Measurements from ENCODE around the gene TMC8. TPM values are rescaled to one million over a fixed set of nuclear protein-coding genes. Genes with fewer than 3 reads are reported as not detected.
A peak's percentile ranks its signal among the peaks of the same experiment; 100 is the strongest.

The TMC8 gene
- total RNA-seq, 2 donors from 2014 or later: 1.0 to 2.6 TPM

DNA sequence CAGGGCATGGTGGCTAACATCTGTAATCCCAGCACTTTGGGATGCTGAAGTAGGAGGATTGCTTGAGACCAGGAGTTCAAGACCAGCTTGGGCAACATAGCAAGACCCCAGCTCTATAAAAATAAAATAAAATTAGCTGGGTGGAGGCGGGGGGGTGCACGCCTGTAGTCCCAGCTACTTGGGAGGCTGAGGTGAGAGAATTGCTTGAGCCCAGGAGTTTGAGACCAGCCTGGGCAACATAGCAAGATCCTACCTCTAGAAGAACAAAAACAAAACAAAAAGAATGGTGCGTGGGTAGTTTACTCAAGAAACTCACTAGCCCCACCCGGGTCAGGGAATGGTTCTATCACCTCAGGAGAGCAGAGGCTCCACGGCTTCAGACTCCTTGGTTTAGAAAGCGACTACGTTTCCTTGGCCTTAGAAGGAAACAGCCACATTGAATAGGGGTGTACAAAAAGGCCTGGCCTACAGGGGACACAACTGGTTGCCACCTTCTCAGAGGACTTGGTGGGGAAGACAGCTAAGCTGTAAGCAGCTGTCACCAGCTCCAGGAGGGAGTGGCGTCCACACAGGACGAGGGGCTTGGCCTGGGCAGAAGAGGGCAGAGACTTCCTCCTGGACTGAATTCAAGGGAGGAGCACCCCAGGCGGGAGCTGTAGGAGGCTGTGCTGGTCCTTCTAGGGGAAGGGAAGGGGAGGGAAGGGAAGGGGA lies 55.6 kb downstream of the TMC8 start:
- Histone ChIP-seq H3K36me3 (peaks cover 2% of the 10 kb centered on the region), H3K27ac (peak overlapping the region; percentile 35 to 79), H3K27me3 (no peaks in the 10 kb centered on the region), H3K4me1 (peaks cover 0 to 28% of the 10 kb centered on the region in 2 donors), H3K4me3 (peak overlapping the region in 1 of 2 donors; percentile 61), H3K9me3 (no peaks in the 10 kb centered on the region)
- TF ChIP-seq, protein P1, sequence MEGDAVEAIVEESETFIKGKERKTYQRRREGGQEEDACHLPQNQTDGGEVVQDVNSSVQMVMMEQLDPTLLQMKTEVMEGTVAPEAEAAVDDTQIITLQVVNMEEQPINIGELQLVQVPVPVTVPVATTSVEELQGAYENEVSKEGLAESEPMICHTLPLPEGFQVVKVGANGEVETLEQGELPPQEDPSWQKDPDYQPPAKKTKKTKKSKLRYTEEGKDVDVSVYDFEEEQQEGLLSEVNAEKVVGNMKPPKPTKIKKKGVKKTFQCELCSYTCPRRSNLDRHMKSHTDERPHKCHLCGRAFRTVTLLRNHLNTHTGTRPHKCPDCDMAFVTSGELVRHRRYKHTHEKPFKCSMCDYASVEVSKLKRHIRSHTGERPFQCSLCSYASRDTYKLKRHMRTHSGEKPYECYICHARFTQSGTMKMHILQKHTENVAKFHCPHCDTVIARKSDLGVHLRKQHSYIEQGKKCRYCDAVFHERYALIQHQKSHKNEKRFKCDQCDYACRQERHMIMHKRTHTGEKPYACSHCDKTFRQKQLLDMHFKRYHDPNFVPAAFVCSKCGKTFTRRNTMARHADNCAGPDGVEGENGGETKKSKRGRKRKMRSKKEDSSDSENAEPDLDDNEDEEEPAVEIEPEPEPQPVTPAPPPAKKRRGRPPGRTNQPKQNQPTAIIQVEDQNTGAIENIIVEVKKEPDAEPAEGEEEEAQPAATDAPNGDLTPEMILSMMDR (IDR thresholded peaks at IDR 0.05): no peak
- no peak for DNase-seq (ENCODE audit: low spot score)

DNA sequence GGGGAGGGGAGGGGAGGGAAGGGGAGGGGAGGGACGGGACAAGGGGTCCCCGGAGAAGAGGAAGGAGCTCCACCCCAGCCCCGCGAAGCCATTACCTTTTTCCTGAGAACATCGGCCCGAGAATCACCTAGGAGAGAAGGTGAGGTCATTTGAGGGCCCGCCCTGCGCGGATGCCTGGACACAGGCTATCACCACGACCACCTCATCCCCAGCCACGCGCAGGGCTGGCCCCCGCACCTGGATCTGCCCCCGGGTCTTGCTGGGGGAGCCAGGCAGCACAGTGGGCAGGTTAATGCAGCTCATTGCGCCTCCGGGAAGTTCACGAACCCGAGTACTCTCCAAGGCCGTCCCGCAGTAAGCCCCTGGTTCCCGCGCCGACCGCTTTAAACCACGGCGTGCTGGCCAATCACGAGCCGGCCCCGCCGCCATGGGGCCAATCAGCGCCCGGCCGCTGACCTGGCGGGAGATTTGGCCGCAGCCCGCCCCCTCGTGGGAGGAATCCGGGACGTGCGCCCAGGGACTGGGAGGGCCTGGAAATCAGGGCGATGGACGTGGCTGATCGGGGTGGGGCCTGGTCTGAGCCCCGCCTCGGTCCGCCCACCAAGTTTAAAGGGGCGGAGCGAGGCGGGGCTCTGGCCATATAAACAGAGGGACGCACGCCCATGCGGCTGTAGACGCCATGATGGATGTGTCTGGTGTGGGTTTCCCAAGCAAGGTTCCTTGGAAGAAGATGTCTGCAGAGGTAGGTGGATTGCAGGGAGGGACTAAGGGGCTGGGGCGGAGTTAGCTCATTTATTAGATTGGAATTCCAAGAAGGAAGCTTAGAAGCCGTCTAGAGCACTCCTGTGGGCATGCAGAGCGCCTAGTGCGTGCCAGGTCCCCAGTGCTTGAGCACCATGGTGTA lies 56.4 kb downstream of the TMC8 start, which contains the start of the genes AFMID and TK1:
Gene AFMID, plus strand, starts transcription at position 671 of the 904 bp plus-strand sequence. Its CDS starts 9 bp downstream, at position 680.
Gene TK1, minus strand, starts transcription at position 361 of the 904 bp plus-strand sequence. Its CDS starts 58 bp downstream, at position 303.
- Histone ChIP-seq H3K4me1 (peaks cover 0 to 28% of the 10 kb centered on the region in 2 donors), H3K36me3 (peaks cover 11% of the 10 kb centered on the region), H3K27me3 (no peaks in the 10 kb centered on the region), H3K27ac (peak within 1 kb of the TSS; percentile 42 to 79), H3K4me3 (peak within 1 kb of the TSS; percentile 32 to 61), H3K9me3 (no peaks in the 10 kb centered on the region)
- peak; percentile 97 for DNase-seq (ENCODE audit: low spot score)
- TF ChIP-seq, protein P1 (IDR thresholded peaks at IDR 0.05): peak; percentile 81 to 89

Other genes starting within 250 kb of the TMC8 start
- 10 to 100 TPM in 1 of 2 donors, 1 to 10 TPM in 1; 8.7 to 13.0 TPM for gene TNRC6C, start 172.1 kb upstream of the TMC8 start, total RNA-seq
- 10 to 100 TPM in 1 of 2 donors, 1 to 10 TPM in 1; 7.5 to 41.3 TPM for gene TMC6, start 2.0 kb upstream of the TMC8 start, total RNA-seq
- gene C17orf99, start 15.6 kb downstream of the TMC8 start, total RNA-seq: not detected
- 100 to 1,000 TPM in 1 of 2 donors, 10 to 100 TPM in 1; 52.8 to 129 TPM for gene SYNGR2, start 37.8 kb downstream of the TMC8 start, total RNA-seq
- gene TK1, start 56.3 kb downstream of the TMC8 start, total RNA-seq: 1 to 10 TPM; 2.2 TPM
- gene AFMID, start 56.6 kb downstream of the TMC8 start, total RNA-seq: 10 to 100 TPM; 28.6 to 35.3 TPM
- 1 to 10 TPM in 1 of 2 donors, not detected in 1; 3.7 TPM for gene BIRC5, start 83.5 kb downstream of the TMC8 start, total RNA-seq
- not detected for gene TMEM235, start 100.9 kb downstream of the TMC8 start, total RNA-seq
- gene SOCS3, start 229.3 kb downstream of the TMC8 start, total RNA-seq: 10 to 100 TPM; 39.9 to 56.8 TPM
- 10 to 100 TPM; 21.2 to 21.8 TPM for gene PGS1, start 247.9 kb downstream of the TMC8 start, total RNA-seq